SW480 (cell line): ENCODE data around the gene ENPP3.
"Not testable (repeated sequence)": the region's sequence is repeated elsewhere in the genome, so short reads cannot be mapped to it uniquely, and the experiment has no call there.

Experiments used
- DNase-seq: peaks from one replicate; pipeline ENCODE4 v3.0.0-alpha.2; 2016; ENCODE audit warnings: low spot score

ENPP3 gene

GRCh38 chr6:131739136-131739535, 102.0 kb downstream of the ENPP3 start:
- no peak for DNase-seq

GRCh38 chr6:131740161-131740560, 103.1 kb downstream of the ENPP3 start:
- no peak for DNase-seq

- DNase-seq: no peak
Observed at GRCh38 chr6:131741688-131742393, 104.7 kb downstream of the ENPP3 start.

- no peak for DNase-seq
Observed at GRCh38 chr6:131744432-131745287, 107.6 kb downstream of the ENPP3 start.

GRCh38 chr6:131745476-131745875, 108.4 kb downstream of the ENPP3 start:
- no peak for DNase-seq

- DNase-seq: no peak
Observed at GRCh38 chr6:131747821-131748353, 110.8 kb downstream of the ENPP3 start.

- no peak for DNase-seq
Observed at GRCh38 chr6:131749023-131749422, 111.9 kb downstream of the ENPP3 start.

- DNase-seq: not testable (repeated sequence)
Observed at GRCh38 chr6:131751012-131751715, 114.1 kb downstream of the ENPP3 start.

- no peak for DNase-seq
Observed at GRCh38 chr6:131754088-131754487, 117.0 kb downstream of the ENPP3 start.

- no peak for DNase-seq
Observed at GRCh38 chr6:131754715-131755567, 117.8 kb downstream of the ENPP3 start.

- no peak for DNase-seq
Observed at GRCh38 chr6:131755597-131755996, 118.5 kb downstream of the ENPP3 start.

GRCh38 chr6:131756039-131756438, 118.9 kb downstream of the ENPP3 start:
- DNase-seq: no peak

- DNase-seq: no peak
Observed at GRCh38 chr6:131758920-131759319, 121.8 kb downstream of the ENPP3 start.

- no peak for DNase-seq
Observed at GRCh38 chr6:131761060-131761761, 124.1 kb downstream of the ENPP3 start.

- no peak for DNase-seq
Observed at GRCh38 chr6:131761762-131762067, 124.6 kb downstream of the ENPP3 start.

GRCh38 chr6:131762984-131763383, 125.9 kb downstream of the ENPP3 start:
- DNase-seq: no peak

- no peak for DNase-seq
Observed at GRCh38 chr6:131763749-131764148, 126.6 kb downstream of the ENPP3 start.

- no peak for DNase-seq
Observed at GRCh38 chr6:131764350-131764749, 127.2 kb downstream of the ENPP3 start.

- no peak for DNase-seq
Observed at GRCh38 chr6:131765081-131765803, 128.1 kb downstream of the ENPP3 start.

GRCh38 chr6:131765804-131766135, 128.7 kb downstream of the ENPP3 start:
- DNase-seq: no peak

- DNase-seq: no peak
Observed at GRCh38 chr6:131766631-131767030, 129.5 kb downstream of the ENPP3 start.
